K562 (cell line): ENCODE measurements around the gene CSMD2. TPM values are rescaled to one million over a fixed set of nuclear protein-coding genes. Genes with fewer than 3 reads are reported as not detected.

Experiments
- CXXC5 ChIP-seq: fragments of 250-450 bp; sonication (Bioruptor Pico); IDR thresholded peaks from 2 replicates; pipeline ENCODE4 v1.8.0; 2022; ENCODE audit warnings: inconsistent platforms, mild to moderate bottlenecking, moderate library complexity
- ETV1 ChIP-seq: fragments of 450-650 bp; conservative IDR thresholded peaks from 2 replicates; pipeline ENCODE4 v1.6.1; 2016; ENCODE audit warnings: missing genetic modification characterization, control low read depth, low read depth, missing compliant biosample characterization
- EZH2 ChIP-seq: IDR thresholded peaks from 2 replicates; pipeline ENCODE4 v1.6.1; 2012; ENCODE audit warnings: low read depth, mild to moderate bottlenecking, inconsistent platforms, low read length, borderline replicate concordance
- MTA1 ChIP-seq: fragments of 450-650 bp; IDR thresholded peaks from 2 replicates; pipeline ENCODE4 v1.6.1; 2017; ENCODE audit warnings: borderline replicate concordance
- POLR3A ChIP-seq: IDR thresholded peaks from 2 replicates; pipeline ENCODE4 v1.6.1; 2011; ENCODE audit warnings: borderline replicate concordance, mild to moderate bottlenecking, moderate library complexity; ENCODE audit not compliant: insufficient read length, insufficient read depth; ENCODE audit errors: extremely low read depth
- PRMT5 ChIP-seq: sonication (generic); formaldehyde crosslinking; IDR thresholded peaks from 2 replicates; pipeline ENCODE4 v1.5.0; 2020; ENCODE audit warnings: missing genetic modification reagents
- PTTG1 ChIP-seq: fragments of 450-650 bp; IDR thresholded peaks from 2 replicates; pipeline ENCODE4 v1.6.1; 2016; ENCODE audit warnings: low read depth, mild to moderate bottlenecking, missing genetic modification characterization, missing compliant biosample characterization
- SMARCC2 ChIP-seq: fragments of 450-650 bp; IDR thresholded peaks from 2 replicates; pipeline ENCODE4 v1.6.1; 2017; ENCODE audit warnings: antibody characterized with exemption, moderate library complexity, mild to moderate bottlenecking, low read depth
- TAF9B ChIP-seq: fragments of 450-650 bp; IDR thresholded peaks from 2 replicates; pipeline ENCODE4 v1.6.1; 2018; ENCODE audit warnings: mild to moderate bottlenecking; ENCODE audit not compliant: partially characterized antibody
- ZBTB34 ChIP-seq: fragments of 250-450 bp; sonication (Bioruptor Pico); IDR thresholded peaks from 2 replicates; pipeline ENCODE4 v1.8.0; 2021; ENCODE audit warnings: mild to moderate bottlenecking, moderate library complexity
- ZNF184 ChIP-seq: sonication (generic); formaldehyde crosslinking; IDR thresholded peaks from 2 replicates; pipeline ENCODE4 v1.5.0; 2020; ENCODE audit warnings: missing genetic modification reagents
- polyA plus RNA-seq, 8 experiments: library from polyadenylated mRNA; depleted of rRNA in 4 of 8; stranded (reverse) in 5 of 8; unstranded in 3 of 8; fragments of >200 nt; fragmentation: Nextera tagmentation in 2 of 8; fragmentation: Illumina TruSeq in 1 of 8; extraction: Ambion mirVana in 2 of 8; extraction: Trizol in 1 of 8; gene quantifications; 2 replicates each; pipeline versions ENCODE4 v1.2.1 to v1.2.3, GENCODE V29; 2011 to 2014; ENCODE audit warnings: inconsistent platforms in 1 of 8, missing spikeins in 1 of 8
- total RNA-seq, 7 experiments: library from RNA; depleted of rRNA in 6 of 7; stranded (reverse); fragments of >200 nt in 6 of 7; fragmentation: Illumina TruSeq in 2 of 7; extraction: Trizol in 2 of 7; gene quantifications; 2 replicates each; pipeline versions ENCODE4 v1.2.1 to v1.2.3, GENCODE V29; 2011 to 2021; ENCODE audit warnings: low replicate concordance in 1 of 7
- TF ChIP-seq, protein P1 (sequence below), 2 experiments: fragments of 450-650 bp; formaldehyde crosslinking in 1 of 2; IDR thresholded peaks; 2 replicates each; pipeline versions ENCODE4 v1.4.0 to v1.6.1; 2014 to 2020; ENCODE audit warnings: mild to moderate bottlenecking in 2 of 2, borderline replicate concordance in 1 of 2, low read depth in 1 of 2
- TF ChIP-seq, protein P2 (sequence below): fragments of 450-650 bp; IDR thresholded peaks from 2 replicates; pipeline ENCODE4 v1.6.1; 2017; ENCODE audit warnings: antibody characterized with exemption, mild to moderate bottlenecking

CSMD2 gene
- total and polyA plus RNA-seq, 9 of the 15 experiments (the other 6 are each of a cell fraction or from before 2014, with no cell fraction given): not detected

GRCh38 chr1:33633019-33633801 lies 531.8 kb downstream of the CSMD2 start (continued):
- TF ChIP-seq POLR3A (no peak), PRMT5 (CRISPR knock-in tag) (no peak), TAF9B (no peak), PTTG1 (no peak), SMARCC2 (no peak), ZBTB34 (CRISPR knock-in tag) (no peak), MTA1 (no peak), CXXC5 (CRISPR knock-in tag) (peak; percentile 59; the same call in 1 of the 2 replicates), EZH2 (no peak), ETV1 (tag) (no peak), ZNF184 (no peak)
- TF ChIP-seq, protein P1, sequence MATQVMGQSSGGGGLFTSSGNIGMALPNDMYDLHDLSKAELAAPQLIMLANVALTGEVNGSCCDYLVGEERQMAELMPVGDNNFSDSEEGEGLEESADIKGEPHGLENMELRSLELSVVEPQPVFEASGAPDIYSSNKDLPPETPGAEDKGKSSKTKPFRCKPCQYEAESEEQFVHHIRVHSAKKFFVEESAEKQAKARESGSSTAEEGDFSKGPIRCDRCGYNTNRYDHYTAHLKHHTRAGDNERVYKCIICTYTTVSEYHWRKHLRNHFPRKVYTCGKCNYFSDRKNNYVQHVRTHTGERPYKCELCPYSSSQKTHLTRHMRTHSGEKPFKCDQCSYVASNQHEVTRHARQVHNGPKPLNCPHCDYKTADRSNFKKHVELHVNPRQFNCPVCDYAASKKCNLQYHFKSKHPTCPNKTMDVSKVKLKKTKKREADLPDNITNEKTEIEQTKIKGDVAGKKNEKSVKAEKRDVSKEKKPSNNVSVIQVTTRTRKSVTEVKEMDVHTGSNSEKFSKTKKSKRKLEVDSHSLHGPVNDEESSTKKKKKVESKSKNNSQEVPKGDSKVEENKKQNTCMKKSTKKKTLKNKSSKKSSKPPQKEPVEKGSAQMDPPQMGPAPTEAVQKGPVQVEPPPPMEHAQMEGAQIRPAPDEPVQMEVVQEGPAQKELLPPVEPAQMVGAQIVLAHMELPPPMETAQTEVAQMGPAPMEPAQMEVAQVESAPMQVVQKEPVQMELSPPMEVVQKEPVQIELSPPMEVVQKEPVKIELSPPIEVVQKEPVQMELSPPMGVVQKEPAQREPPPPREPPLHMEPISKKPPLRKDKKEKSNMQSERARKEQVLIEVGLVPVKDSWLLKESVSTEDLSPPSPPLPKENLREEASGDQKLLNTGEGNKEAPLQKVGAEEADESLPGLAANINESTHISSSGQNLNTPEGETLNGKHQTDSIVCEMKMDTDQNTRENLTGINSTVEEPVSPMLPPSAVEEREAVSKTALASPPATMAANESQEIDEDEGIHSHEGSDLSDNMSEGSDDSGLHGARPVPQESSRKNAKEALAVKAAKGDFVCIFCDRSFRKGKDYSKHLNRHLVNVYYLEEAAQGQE (IDR thresholded peaks at IDR 0.05; ENCODE audit: borderline replicate concordance): peak; percentile 69; the same call in 1 of the 2 replicates
- TF ChIP-seq, protein P1 (CRISPR knock-in tag; IDR thresholded peaks at IDR 0.05; ENCODE audit: low read depth): 0 out of 2 replicates have a peak, but pooled peaks have one; percentile 16
- TF ChIP-seq, protein P2, sequence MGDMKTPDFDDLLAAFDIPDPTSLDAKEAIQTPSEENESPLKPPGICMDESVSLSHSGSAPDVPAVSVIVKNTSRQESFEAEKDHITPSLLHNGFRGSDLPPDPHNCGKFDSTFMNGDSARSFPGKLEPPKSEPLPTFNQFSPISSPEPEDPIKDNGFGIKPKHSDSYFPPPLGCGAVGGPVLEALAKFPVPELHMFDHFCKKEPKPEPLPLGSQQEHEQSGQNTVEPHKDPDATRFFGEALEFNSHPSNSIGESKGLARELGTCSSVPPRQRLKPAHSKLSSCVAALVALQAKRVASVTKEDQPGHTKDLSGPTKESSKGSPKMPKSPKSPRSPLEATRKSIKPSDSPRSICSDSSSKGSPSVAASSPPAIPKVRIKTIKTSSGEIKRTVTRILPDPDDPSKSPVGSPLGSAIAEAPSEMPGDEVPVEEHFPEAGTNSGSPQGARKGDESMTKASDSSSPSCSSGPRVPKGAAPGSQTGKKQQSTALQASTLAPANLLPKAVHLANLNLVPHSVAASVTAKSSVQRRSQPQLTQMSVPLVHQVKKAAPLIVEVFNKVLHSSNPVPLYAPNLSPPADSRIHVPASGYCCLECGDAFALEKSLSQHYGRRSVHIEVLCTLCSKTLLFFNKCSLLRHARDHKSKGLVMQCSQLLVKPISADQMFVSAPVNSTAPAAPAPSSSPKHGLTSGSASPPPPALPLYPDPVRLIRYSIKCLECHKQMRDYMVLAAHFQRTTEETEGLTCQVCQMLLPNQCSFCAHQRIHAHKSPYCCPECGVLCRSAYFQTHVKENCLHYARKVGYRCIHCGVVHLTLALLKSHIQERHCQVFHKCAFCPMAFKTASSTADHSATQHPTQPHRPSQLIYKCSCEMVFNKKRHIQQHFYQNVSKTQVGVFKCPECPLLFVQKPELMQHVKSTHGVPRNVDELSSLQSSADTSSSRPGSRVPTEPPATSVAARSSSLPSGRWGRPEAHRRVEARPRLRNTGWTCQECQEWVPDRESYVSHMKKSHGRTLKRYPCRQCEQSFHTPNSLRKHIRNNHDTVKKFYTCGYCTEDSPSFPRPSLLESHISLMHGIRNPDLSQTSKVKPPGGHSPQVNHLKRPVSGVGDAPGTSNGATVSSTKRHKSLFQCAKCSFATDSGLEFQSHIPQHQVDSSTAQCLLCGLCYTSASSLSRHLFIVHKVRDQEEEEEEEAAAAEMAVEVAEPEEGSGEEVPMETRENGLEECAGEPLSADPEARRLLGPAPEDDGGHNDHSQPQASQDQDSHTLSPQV: 0 out of 2 replicates have a peak, but pooled peaks have one; percentile 38
